HG03378 (cell line): ENCODE results near the gene ZMIZ2.

ENCODE experiments used
- ATAC-seq: cut with Tn5 transposase; IDR thresholded peaks from one replicate; pipeline ENCODE4 v1.9.1; 2021; ENCODE audit warnings: mild to moderate bottlenecking, moderate library complexity; ENCODE audit not compliant: unreplicated experiment

Gene ZMIZ2

GRCh38 chr7:44755698-44756627, 7.3 kb downstream of the ZMIZ2 start:
- no peak for ATAC-seq

- no peak for ATAC-seq
Measured at GRCh38 chr7:44756904-44757303, 8.3 kb downstream of the ZMIZ2 start.

- ATAC-seq: no peak
Measured at GRCh38 chr7:44757311-44757710, 8.7 kb downstream of the ZMIZ2 start.

GRCh38 chr7:44757739-44758138, 9.1 kb downstream of the ZMIZ2 start:
- ATAC-seq: no peak

GRCh38 chr7:44759246-44759645, 10.6 kb downstream of the ZMIZ2 start:
- ATAC-seq: no peak

- ATAC-seq: no peak
Measured at GRCh38 chr7:44760034-44760580, 11.5 kb downstream of the ZMIZ2 start.

GRCh38 chr7:44761207-44762161, 12.8 kb downstream of the ZMIZ2 start:
- no peak for ATAC-seq

- ATAC-seq: no peak
Measured at GRCh38 chr7:44762300-44762699, 13.7 kb downstream of the ZMIZ2 start.

GRCh38 chr7:44762726-44763522, 14.3 kb downstream of the ZMIZ2 start:
- no peak for ATAC-seq

GRCh38 chr7:44764081-44764480, 15.4 kb downstream of the ZMIZ2 start:
- ATAC-seq: no peak

GRCh38 chr7:44764665-44765578, 16.3 kb downstream of the ZMIZ2 start:
- ATAC-seq: no peak

- ATAC-seq: no peak
Measured at GRCh38 chr7:44765579-44766415, 17.1 kb downstream of the ZMIZ2 start.

- no peak for ATAC-seq
Measured at GRCh38 chr7:44766416-44766801, 17.8 kb downstream of the ZMIZ2 start.

- ATAC-seq: no peak
Measured at GRCh38 chr7:44767134-44767911, 18.7 kb downstream of the ZMIZ2 start.

- no peak for ATAC-seq
Measured at GRCh38 chr7:44767912-44768627, 19.4 kb downstream of the ZMIZ2 start.

- ATAC-seq: no peak
Measured at GRCh38 chr7:44768628-44769371, 20.2 kb downstream of the ZMIZ2 start.
